A549 (cell line): ENCODE results near the gene MAP3K14. TPM values are rescaled to one million over a fixed set of nuclear protein-coding genes. Genes with fewer than 3 reads are reported as not detected.
A peak's percentile ranks its signal among the peaks of the same experiment; 100 is the strongest.

Source experiments
- ATAC-seq, 2 experiments: fragments of 200-7000 bp in 1 of 2; fragments of >200 bp in 1 of 2; cut with Nextera tagmentation in 1 of 2; cut with Tn5 transposase in 1 of 2; 3 replicates each; pipeline versions ENCODE4 v1.8.0 to v1.9.1; 2018 to 2020; ENCODE audit warnings: mild to moderate bottlenecking in 1 of 2, moderate library complexity in 1 of 2
- CTCF ChIA-PET: fragments of 300-600 bp; sonication (Branson Sonifier 250); formaldehyde crosslinking; extraction: SDS; loops from one replicate; lab custom pipeline; 2021; ENCODE audit warnings: antibody characterized with exemption, inconsistent platforms; lab: Yijun Ruan, JAX
- POLR2A ChIA-PET: fragments of 350-600 bp; formaldehyde crosslinking; extraction: SDS; loops from one replicate; lab custom pipeline; 2021; ENCODE audit warnings: antibody characterized with exemption, inconsistent platforms; lab: Yijun Ruan, JAX
- DNase-seq, 2 experiments: peaks; one replicate each; pipeline versions ENCODE4 v3.0.0 to v3.0.0-alpha.2; 2011 to 2016; ENCODE audit warnings: low read depth in 1 of 2, low spot score in 1 of 2
- FAIRE-seq: peaks from 2 replicates; lab custom pipeline; 2011; peaks lifted over from hg19 to GRCh38; lab: Jason Lieb, UNC
- H3K27ac ChIP-seq, 2 experiments: fragments of >200 bp; sonication (Bioruptor Twin); formaldehyde crosslinking; 3 replicates each; pipeline ENCODE4 v1.5.1; 2016 to 2017
- H3K4me1 ChIP-seq: fragments of >200 bp; sonication (Bioruptor Twin); formaldehyde crosslinking; 3 replicates; pipeline ENCODE4 v1.6.1; 2016
- H3K4me2 ChIP-seq: fragments of >200 bp; sonication (Bioruptor Twin); formaldehyde crosslinking; 3 replicates; pipeline ENCODE4 v1.6.1; 2016
- H3K4me3 ChIP-seq: fragments of >200 bp; sonication (Bioruptor Twin); formaldehyde crosslinking; 3 replicates; pipeline ENCODE4 v1.5.1; 2016
- H3K9me3 ChIP-seq: fragments of >200 bp; sonication (Bioruptor Twin); formaldehyde crosslinking; 3 replicates; pipeline ENCODE4 v1.6.1; 2016
- ATOH8 ChIP-seq: fragments of 250-450 bp; sonication (Bioruptor Pico); IDR thresholded peaks from 2 replicates; pipeline ENCODE4 v1.5.0; 2020; ENCODE audit warnings: low read depth, mild to moderate bottlenecking, moderate library complexity
- BCL3 ChIP-seq: fragments of >200 bp; sonication (Bioruptor Twin); formaldehyde crosslinking; IDR thresholded peaks from 3 replicates; pipeline ENCODE4 v1.6.1; 2016
- CTCF ChIP-seq: fragments of >200 bp; sonication (Bioruptor Twin); formaldehyde crosslinking; IDR thresholded peaks from 3 replicates; pipeline ENCODE4 v1.5.1; 2016
- HES2 ChIP-seq: fragments of >200 bp; sonication (Bioruptor Twin); formaldehyde crosslinking; IDR thresholded peaks from 2 replicates; pipeline ENCODE4 v1.6.1; 2016
- HMGXB4 ChIP-seq: fragments of 250-450 bp; sonication (Bioruptor Pico); IDR thresholded peaks from 2 replicates; pipeline ENCODE4 v1.5.0; 2021; ENCODE audit warnings: mild to moderate bottlenecking, moderate library complexity, borderline replicate concordance
- JUNB ChIP-seq: fragments of >200 bp; sonication (Bioruptor Twin); formaldehyde crosslinking; IDR thresholded peaks from 2 replicates; pipeline ENCODE4 v1.6.1; 2016
- KDM1A ChIP-seq: fragments of 200-600 bp; sonication (generic); IDR thresholded peaks from 2 replicates; pipeline ENCODE4 v1.6.1; 2016; ENCODE audit warnings: low read depth, mild to moderate bottlenecking
- NR3C1 ChIP-seq: fragments of >200 bp; sonication (Bioruptor Twin); formaldehyde crosslinking; IDR thresholded peaks from 3 replicates; pipeline ENCODE4 v1.6.1; 2017
- RCOR1 ChIP-seq: fragments of 150-350 bp; IDR thresholded peaks from 2 replicates; pipeline ENCODE4 v1.6.1; 2014; ENCODE audit warnings: antibody characterized with exemption, low read length, low read depth
- REST ChIP-seq: fragments of 200-600 bp; sonication (generic); IDR thresholded peaks from 2 replicates; pipeline ENCODE4 v1.6.1; 2016; ENCODE audit warnings: antibody characterized with exemption, mild to moderate bottlenecking, moderate library complexity
- USF2 ChIP-seq: fragments of 450-650 bp; IDR thresholded peaks from 2 replicates; pipeline ENCODE4 v1.6.1; 2014; ENCODE audit warnings: antibody characterized with exemption
- ZFP36 ChIP-seq: fragments of 450-650 bp; IDR thresholded peaks from 2 replicates; pipeline ENCODE4 v1.6.1; 2014; ENCODE audit warnings: borderline replicate concordance; ENCODE audit not compliant: partially characterized antibody
- WGBS: methylation state at CpG from one replicate; pipeline ENCODE4 v1.1.6; 2017; ENCODE audit errors: missing lambda C conversion rate; 5-methylcytosine and 5-hydroxymethylcytosine counted together
- polyA plus RNA-seq, 4 experiments: library from polyadenylated mRNA; depleted of rRNA in 3 of 4; stranded (reverse); fragments of >200 nt; fragmentation: RNase III in 1 of 4; extraction: RNeasy Plus Mini Kit Qiagen cat#74134 plus additional on column Dnase treatment in 1 of 4; gene quantifications; 2 replicates in 3 of 4; 3 replicates in 1 of 4; pipeline ENCODE4 v1.2.3, GENCODE V29; 2011 to 2017

Gene MAP3K14
- polyA plus RNA-seq, 2 of the 4 experiments (the other 2 are of a cell fraction): 9.1 to 34.5 TPM

GRCh38 chr17:45366049-45366448, 49.2 kb upstream of the MAP3K14 start:
- no peaks in the 10 kb centered on the region for H3K9me3 ChIP-seq
- no peak for DNase-seq
- peak; percentile 76; the same call in 1 of the 2 replicates for TF ChIP-seq KDM1A
- no peak for TF ChIP-seq REST
- TF ChIP-seq ZFP36: peak; percentile 96
- no peak for TF ChIP-seq CTCF
- TF ChIP-seq, all 56 proteins: peak for 2
- no peak for ATAC-seq
- ChIA-PET POLR2A (interaction anchor here (0.6 to 1.0 kb wide), 3 partner anchors 47 to 72 kb away, joined by 3 read pairs; no protein-coding TSS in a partner anchor), CTCF (interaction anchor here (0.8 to 18.2 kb wide), 10 partner anchors 15 to 231 kb away, joined by 3 to 294 read pairs (median 4); partner anchors contain the start of genes ACBD4 and MAP3K14)
- FAIRE-seq: peak; percentile 28
- peaks cover 47% of the 10 kb centered on the region for H3K4me1 ChIP-seq
- no peak overlapping the region for H3K4me3 ChIP-seq
- no peak overlapping the region for H3K4me2 ChIP-seq
- peak overlapping the region; percentile 30 to 97; a peak in 5 of 6 replicates for H3K27ac ChIP-seq
- 86% methylated on average over 3 of the region's 3 CpGs for WGBS

- H3K9me3 ChIP-seq: no peaks in the 10 kb centered on the region
- ChIA-PET CTCF (interaction anchor here (1.1 to 18.2 kb wide), 8 partner anchors 15 to 229 kb away, joined by 3 to 294 read pairs (median 4); partner anchors contain the start of gene ACBD4), POLR2A (interaction anchor here (0.9 to 1.0 kb wide), 3 partner anchors 24 to 53 kb away, joined by 3 to 4 read pairs (median 4); no protein-coding TSS in a partner anchor)
- WGBS: 86% methylated on average over 17 of the region's 17 CpGs
- FAIRE-seq: no peak
- H3K4me1 ChIP-seq: peaks cover 34% of the 10 kb centered on the region
- H3K27ac ChIP-seq: peak overlapping the region; percentile 55 to 82; a peak in 5 of 6 replicates
- no peak overlapping the region for H3K4me2 ChIP-seq
- no peak overlapping the region for H3K4me3 ChIP-seq
- TF ChIP-seq NR3C1: no peak
- no peak for TF ChIP-seq JUNB
- TF ChIP-seq USF2: no peak
- no peak for TF ChIP-seq ATOH8 (CRISPR knock-in tag)
- no peak for TF ChIP-seq HMGXB4
- no peak for TF ChIP-seq HES2
- no peak for TF ChIP-seq RCOR1
- TF ChIP-seq BCL3: no peak
- TF ChIP-seq, all 56 proteins: peak for 0
- ATAC-seq (peak; percentile 72 to 78; a peak in 5 of 6 replicates), DNase-seq (peak in 1 of 2 experiments; percentile 44)
These were observed 47.9 kb upstream of the MAP3K14 start for GRCh38 chr17:45364531-45365390.
